ENCODE results near the gene KRTAP9-2.
"Not testable (repeated sequence)": the region's sequence is repeated elsewhere in the genome, so short reads cannot be mapped to it uniquely, and the experiment has no call there.

Gene KRTAP9-2

DNA sequence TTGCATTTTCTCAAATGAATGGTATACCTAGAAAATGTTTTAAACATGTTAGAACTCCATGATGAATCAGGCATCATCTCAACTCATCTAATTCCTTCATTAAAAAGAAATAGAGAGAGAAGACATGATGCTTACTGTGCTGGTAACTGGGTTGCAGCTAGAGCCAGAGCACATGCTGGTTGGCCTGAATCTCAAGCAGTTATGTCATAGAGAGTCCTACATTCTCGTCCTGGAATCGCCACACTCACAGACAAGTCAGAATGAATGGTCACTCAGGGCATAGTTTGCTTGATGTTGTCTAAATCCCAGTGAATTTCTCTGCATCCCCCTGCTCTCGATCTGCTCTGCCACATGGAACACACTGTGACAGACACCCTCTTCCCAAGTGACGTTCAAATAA lies 10.7 kb downstream of the KRTAP9-2 start:
- DNase-seq (ENCODE audit: low spot score): not testable (repeated sequence)

- not testable (repeated sequence) for DNase-seq (ENCODE audit: low spot score)
These were observed 11.5 kb downstream of the KRTAP9-2 start, which contains the start of gene KRTAP9-8 for GRCh38 chr17:41237949-41238437. KRTAP9-8 (plus strand) TSS chr17:41237999; CDS start chr17:41238052, 53 bp downstream.

DNA sequence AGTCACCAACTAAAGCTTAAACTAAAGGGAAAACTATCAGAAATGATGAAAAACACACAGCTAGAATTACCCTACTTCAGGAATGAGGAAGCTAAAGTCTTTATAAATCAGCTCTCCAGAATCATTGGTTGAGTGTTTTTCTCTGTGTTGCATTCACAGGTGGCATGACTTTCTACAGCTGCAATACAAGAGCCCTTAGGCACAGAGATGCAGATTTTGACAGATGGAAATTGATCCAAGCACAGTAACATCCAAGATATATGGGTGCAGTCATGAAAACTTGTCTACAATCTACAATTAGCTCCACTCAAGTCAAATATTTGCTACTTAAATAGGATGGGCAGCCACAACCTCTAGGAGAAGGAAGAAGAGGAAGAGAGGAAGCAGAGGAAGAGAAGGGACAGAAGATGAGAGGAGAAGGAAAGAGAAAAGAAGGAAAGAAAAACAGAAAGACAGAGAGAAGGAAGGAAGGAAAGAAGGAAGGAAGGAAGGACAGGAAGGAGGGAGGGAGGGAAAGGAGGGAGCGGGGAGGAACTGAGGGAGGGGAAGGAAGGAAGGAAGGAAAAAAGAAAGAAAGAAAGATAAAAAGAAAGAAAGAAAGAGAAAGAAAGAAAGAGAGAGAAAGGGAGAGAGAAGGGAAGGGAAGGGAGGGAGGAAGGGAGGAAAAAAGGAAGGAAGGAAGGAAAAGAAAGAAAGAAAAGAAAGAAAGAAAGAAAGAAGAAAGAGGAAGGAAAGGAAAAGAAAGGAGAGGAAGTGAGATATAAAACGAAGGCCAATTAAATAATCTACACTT lies 20.7 kb downstream of the KRTAP9-2 start:
- DNase-seq (ENCODE audit: low spot score): not testable (repeated sequence)

GRCh38 chr17:41249637-41250240 lies 23.3 kb downstream of the KRTAP9-2 start, which contains the start of gene KRTAP9-4:
KRTAP9-4 (plus strand) TSS chr17:41249687; CDS start chr17:41249721, 34 bp downstream.
- DNase-seq (ENCODE audit: low spot score): peak; percentile 0

- DNase-seq (ENCODE audit: low spot score): peak; percentile 1
These were observed 24.8 kb downstream of the KRTAP9-2 start for GRCh38 chr17:41251261-41251660.

DNA sequence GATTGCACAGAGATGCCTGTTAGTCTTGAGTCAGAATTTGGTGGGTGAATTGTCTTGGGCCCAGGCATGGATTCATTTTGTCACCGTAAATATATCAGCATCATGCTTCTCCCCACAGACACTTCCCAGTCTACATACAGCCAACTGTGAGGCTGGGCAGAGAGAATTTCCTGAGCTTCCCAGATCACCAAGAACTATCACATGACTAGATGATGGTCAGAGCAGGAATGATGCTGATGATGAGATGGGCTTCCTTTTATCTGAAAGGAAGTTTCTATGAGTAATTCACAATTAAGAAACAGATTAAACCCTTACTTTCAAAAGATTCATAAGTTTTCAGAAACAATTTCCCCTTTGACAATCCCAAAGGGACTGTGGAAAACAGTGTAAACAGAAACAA lies 28.4 kb downstream of the KRTAP9-2 start:
- DNase-seq (ENCODE audit: low spot score): no peak

GRCh38 chr17:41255381-41256290 lies 29.2 kb downstream of the KRTAP9-2 start, which contains the start of gene KRTAP9-9:
KRTAP9-9 (plus strand) TSS chr17:41255384.
- DNase-seq (ENCODE audit: low spot score): peak; percentile 1

DNA sequence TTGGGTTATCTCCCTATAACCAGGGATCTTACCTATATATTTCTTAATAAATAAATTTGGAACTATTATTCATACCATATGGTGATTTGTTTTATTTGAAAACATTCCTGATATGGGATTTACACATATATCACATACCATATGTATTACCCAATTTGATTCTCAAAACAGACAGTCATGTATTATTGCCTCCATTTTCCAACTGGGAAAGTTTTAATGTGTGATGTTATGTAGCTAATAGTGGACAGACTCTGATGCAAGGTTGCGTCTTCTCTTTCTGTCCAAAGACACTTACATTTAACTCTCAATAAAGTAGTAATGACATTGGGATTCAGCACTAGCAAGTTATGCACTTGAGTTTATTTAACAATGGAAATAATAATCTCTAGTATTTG lies 29.8 kb downstream of the KRTAP9-2 start:
- DNase-seq (ENCODE audit: low spot score): peak; percentile 0

- no peak for DNase-seq (ENCODE audit: low spot score)
These were observed 32.0 kb downstream of the KRTAP9-2 start for GRCh38 chr17:41258406-41258805.

DNA sequence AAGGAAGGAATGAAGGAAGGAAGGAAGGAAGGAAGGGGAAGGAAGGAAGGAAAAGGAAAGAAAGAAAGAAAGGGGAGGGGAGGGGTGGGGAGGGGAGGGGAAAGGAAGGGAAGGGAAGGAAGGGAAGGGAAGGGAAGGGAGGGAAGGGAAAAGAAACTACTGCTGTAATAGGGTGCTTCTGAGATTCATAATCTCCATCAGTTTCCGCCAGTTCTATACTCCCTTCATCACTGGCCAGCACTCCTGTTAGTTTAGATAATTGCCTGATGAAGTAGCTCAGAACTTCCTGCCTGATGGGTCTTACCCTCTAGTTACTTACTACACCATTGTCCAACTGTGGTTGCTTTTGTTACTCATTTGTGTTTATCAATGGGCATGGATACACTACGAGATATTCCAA lies 36.8 kb downstream of the KRTAP9-2 start:
- DNase-seq (ENCODE audit: low spot score): peak; percentile 0

- no peak for DNase-seq (ENCODE audit: low spot score)
These were observed 38.2 kb downstream of the KRTAP9-2 start for GRCh38 chr17:41264599-41264998.

DNA sequence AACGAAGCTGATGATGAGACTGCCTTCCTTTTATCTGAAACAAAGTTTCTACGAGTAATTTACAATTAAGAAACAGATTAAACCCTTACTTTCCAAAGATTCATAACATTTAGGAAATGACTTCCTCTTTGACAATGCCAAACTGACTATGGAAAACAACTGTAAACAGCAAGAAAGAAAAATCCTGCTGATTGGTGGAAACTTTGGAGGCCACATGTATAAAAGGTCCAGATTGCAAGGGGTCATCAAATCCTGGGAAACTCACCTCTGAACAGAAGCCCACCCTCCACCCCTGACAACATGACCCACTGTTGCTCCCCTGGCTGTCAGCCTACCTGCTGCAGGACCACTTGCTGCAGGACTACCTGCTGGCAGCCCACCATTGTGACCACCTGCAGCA lies 38.6 kb downstream of the KRTAP9-2 start, which contains the start of gene KRTAP9-6:
Gene KRTAP9-6 (plus strand): TSS at position 301 of the 400 bp plus-strand sequence. CDS start 0 bp downstream, at position 301.
- peak; percentile 0 for DNase-seq (ENCODE audit: low spot score)

GRCh38 chr17:41267711-41268110 lies 41.3 kb downstream of the KRTAP9-2 start:
- no peak for DNase-seq (ENCODE audit: low spot score)

DNA sequence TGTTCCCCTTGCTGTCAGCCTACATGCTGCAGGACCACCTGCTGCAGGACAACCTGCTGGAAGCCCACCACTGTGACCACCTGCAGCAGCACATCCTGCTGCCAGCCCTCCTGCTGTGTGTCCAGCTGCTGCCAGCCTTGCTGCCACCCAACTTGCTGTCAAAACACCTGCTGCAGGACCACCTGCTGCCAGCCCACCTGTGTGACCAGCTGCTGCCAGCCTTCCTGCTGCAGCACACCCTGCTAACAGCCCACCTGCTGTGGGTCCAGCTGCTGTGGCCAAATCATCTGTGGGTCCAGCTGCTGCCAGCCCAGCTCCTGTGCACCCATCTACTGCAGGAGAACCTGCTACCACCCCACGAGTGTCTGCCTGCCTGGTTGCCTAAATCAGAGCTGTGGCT lies 44.9 kb downstream of the KRTAP9-2 start:
- DNase-seq (ENCODE audit: low spot score): not testable (repeated sequence)

DNA sequence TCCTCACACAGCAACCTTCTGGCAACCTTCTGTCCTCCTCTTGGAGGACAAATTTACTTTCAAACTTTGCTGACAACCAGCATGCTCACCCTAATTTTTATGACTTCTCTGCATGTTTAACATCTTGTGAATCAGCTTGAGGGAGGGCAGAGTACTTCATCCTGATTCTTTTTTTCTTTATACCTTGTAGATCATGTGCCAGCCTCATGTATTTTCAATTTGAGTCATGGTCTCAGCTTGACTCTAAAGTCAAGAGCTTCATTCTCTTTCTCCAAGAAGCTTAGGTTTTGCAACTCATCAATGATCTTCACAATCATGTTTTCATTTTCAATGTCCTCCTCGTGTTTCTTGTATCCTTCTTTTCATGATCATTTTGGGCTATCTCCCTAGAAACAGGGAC lies 45.4 kb downstream of the KRTAP9-2 start:
- no peak for DNase-seq (ENCODE audit: low spot score)

- not testable (repeated sequence) for DNase-seq (ENCODE audit: low spot score)
These were observed 49.3 kb downstream of the KRTAP9-2 start, which contains the start of gene KRTAP9-7 for GRCh38 chr17:41275648-41276190. KRTAP9-7 (plus strand) TSS chr17:41275698; CDS start chr17:41275698, 0 bp downstream.
